Loucy (cell line): ENCODE results near the gene PLXDC1.

Source experiments
- H2AFZ ChIP-seq: fragments of 200-600 bp; sonication (generic); 2 replicates; pipeline ENCODE4 v1.6.0; 2016; ENCODE audit warnings: antibody characterized with exemption, mild to moderate bottlenecking, low read length, moderate library complexity
- H3F3A ChIP-seq: fragments of 200-600 bp; 2 replicates; pipeline ENCODE4 v1.6.0; 2016; ENCODE audit warnings: antibody characterized with exemption, low read depth, mild to moderate bottlenecking
- H3K27me3 ChIP-seq: fragments of 200-600 bp; sonication (generic); 2 replicates; pipeline ENCODE4 v1.6.1; 2014; ENCODE audit warnings: low read length, mild to moderate bottlenecking; ENCODE audit not compliant: insufficient read depth, poor library complexity, severe bottlenecking
- H3K36me3 ChIP-seq: fragments of 200-600 bp; sonication (generic); 2 replicates; pipeline ENCODE4 v1.6.1; 2016; ENCODE audit warnings: low read length; ENCODE audit not compliant: insufficient read depth
- H3K4me1 ChIP-seq: fragments of 200-600 bp; sonication (generic); 2 replicates; pipeline ENCODE4 v1.5.1; 2014; ENCODE audit warnings: low read length, mild to moderate bottlenecking; ENCODE audit not compliant: insufficient read depth, poor library complexity, severe bottlenecking
- H3K4me2 ChIP-seq: fragments of 200-600 bp; sonication (generic); 2 replicates; pipeline ENCODE4 v1.6.0; 2014; ENCODE audit warnings: antibody characterized with exemption, low read length, low read depth, mild to moderate bottlenecking; ENCODE audit not compliant: poor library complexity, severe bottlenecking
- H3K4me3 ChIP-seq: fragments of 200-600 bp; sonication (generic); 2 replicates; pipeline ENCODE4 v1.5.1; 2014; ENCODE audit warnings: low read length, mild to moderate bottlenecking, mixed read lengths; ENCODE audit not compliant: poor library complexity, severe bottlenecking
- H3K79me2 ChIP-seq: fragments of 200-600 bp; sonication (generic); 2 replicates; pipeline ENCODE4 v1.6.1; 2014; ENCODE audit warnings: low read length; ENCODE audit not compliant: insufficient read depth
- H3K9ac ChIP-seq: fragments of 200-600 bp; sonication (generic); 2 replicates; pipeline ENCODE4 v1.6.0; 2014; ENCODE audit warnings: mild to moderate bottlenecking, low read depth, low read length, moderate library complexity; ENCODE audit not compliant: poor library complexity, severe bottlenecking
- H3K9me2 ChIP-seq: fragments of 200-600 bp; sonication (generic); replicated peaks from 2 replicates; pipeline ENCODE4 v1.6.1; 2016; ENCODE audit warnings: low read depth, low read length, mixed read lengths
- H3K9me3 ChIP-seq: fragments of 200-600 bp; sonication (generic); 2 replicates; pipeline ENCODE4 v1.6.1; 2014; ENCODE audit warnings: mild to moderate bottlenecking, antibody characterized with exemption, low read length, low read depth; ENCODE audit not compliant: insufficient read depth
- H4K20me1 ChIP-seq: fragments of 200-600 bp; sonication (generic); 2 replicates; pipeline ENCODE4 v1.6.0; 2014; ENCODE audit warnings: antibody characterized with exemption, low read length, mild to moderate bottlenecking; ENCODE audit not compliant: insufficient read depth, poor library complexity, severe bottlenecking
- EZH2phosphoT487 ChIP-seq: fragments of 200-600 bp; IDR thresholded peaks from 2 replicates; pipeline ENCODE4 v1.6.1; 2018; ENCODE audit warnings: antibody characterized with exemption, mild to moderate bottlenecking, moderate library complexity, borderline replicate concordance
- TF ChIP-seq, protein P1 (sequence below): fragments of 200-600 bp; sonication (generic); conservative IDR thresholded peaks from 2 replicates; pipeline ENCODE4 v1.5.1; 2014; ENCODE audit warnings: mild to moderate bottlenecking, antibody characterized with exemption, low read length

Gene PLXDC1

GRCh38 chr17:39167476-39167875 is 16.0 kb upstream of the PLXDC1 start:
- Histone ChIP-seq H3K4me3 (peak overlapping the region; percentile 64), H3K9ac (peak overlapping the region; percentile 72), H3K4me2 (peak overlapping the region; percentile 84), H3K9me2 (no peaks in the 10 kb centered on the region), H4K20me1 (no peaks in the 10 kb centered on the region), H3K9me3 (no peaks in the 10 kb centered on the region), H3K36me3 (no peaks in the 10 kb centered on the region), H3K4me1 (peaks cover 66% of the 10 kb centered on the region), H3K79me2 (no peaks in the 10 kb centered on the region), H2AFZ (no peak overlapping the region), H3K27me3 (no peaks in the 10 kb centered on the region), H3F3A (peaks cover 15% of the 10 kb centered on the region)
- TF ChIP-seq, protein P1, sequence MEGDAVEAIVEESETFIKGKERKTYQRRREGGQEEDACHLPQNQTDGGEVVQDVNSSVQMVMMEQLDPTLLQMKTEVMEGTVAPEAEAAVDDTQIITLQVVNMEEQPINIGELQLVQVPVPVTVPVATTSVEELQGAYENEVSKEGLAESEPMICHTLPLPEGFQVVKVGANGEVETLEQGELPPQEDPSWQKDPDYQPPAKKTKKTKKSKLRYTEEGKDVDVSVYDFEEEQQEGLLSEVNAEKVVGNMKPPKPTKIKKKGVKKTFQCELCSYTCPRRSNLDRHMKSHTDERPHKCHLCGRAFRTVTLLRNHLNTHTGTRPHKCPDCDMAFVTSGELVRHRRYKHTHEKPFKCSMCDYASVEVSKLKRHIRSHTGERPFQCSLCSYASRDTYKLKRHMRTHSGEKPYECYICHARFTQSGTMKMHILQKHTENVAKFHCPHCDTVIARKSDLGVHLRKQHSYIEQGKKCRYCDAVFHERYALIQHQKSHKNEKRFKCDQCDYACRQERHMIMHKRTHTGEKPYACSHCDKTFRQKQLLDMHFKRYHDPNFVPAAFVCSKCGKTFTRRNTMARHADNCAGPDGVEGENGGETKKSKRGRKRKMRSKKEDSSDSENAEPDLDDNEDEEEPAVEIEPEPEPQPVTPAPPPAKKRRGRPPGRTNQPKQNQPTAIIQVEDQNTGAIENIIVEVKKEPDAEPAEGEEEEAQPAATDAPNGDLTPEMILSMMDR: no peak
- no peak for TF ChIP-seq EZH2phosphoT487

GRCh38 chr17:39166437-39167335 is 15.2 kb upstream of the PLXDC1 start:
- Histone ChIP-seq H2AFZ (no peak overlapping the region), H4K20me1 (no peaks in the 10 kb centered on the region), H3K9ac (peak overlapping the region; percentile 72)

DNA sequence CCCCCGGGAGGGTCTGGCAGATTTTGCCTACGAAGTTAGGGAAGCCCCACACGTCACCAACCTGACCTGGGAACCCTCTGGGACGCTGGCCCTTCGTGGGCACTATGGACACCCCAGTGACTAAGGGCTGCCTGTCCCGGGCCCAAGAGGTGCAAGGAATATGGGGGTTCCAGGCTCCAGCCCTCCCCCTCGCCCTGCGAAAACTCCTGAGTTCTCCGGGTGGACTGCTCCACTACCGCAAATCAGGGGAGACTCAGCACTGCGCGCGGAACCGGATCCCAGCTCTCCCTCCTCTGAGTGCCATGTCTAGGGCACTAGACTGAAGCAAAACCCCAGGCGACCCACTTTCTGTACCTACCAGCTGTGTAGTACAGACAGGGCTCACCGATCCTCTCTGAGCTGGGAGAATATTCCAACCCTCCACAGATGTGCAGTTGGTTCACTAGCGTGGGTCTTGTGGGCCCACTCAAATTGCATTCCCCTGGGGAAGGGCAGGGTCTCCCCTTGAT is 14.5 kb upstream of the PLXDC1 start, which contains the start of gene ARL5C:
ARL5C (minus strand) TSS at position 321 of the 509 bp plus-strand sequence. CDS start 401 bp downstream, outside the sequence.
- H3K4me3 ChIP-seq: peak within 1 kb of the TSS; percentile 64

More at GRCh38 chr17:39166437-39167335, 15.2 kb upstream of the PLXDC1 start:
- H3K27me3 ChIP-seq: no peaks in the 10 kb centered on the region
- no peaks in the 10 kb centered on the region for H3K79me2 ChIP-seq
- H3F3A ChIP-seq: peaks cover 15% of the 10 kb centered on the region
- no peaks in the 10 kb centered on the region for H3K9me3 ChIP-seq
- H3K9me2 ChIP-seq: no peaks in the 10 kb centered on the region
- H3K4me3 ChIP-seq: peak overlapping the region; percentile 64
- H3K4me2 ChIP-seq: peak overlapping the region; percentile 84
- H3K36me3 ChIP-seq: no peaks in the 10 kb centered on the region
- TF ChIP-seq, protein P1: no peak
- no peak for TF ChIP-seq EZH2phosphoT487
- peaks cover 61% of the 10 kb centered on the region for H3K4me1 ChIP-seq

More for the DNA sequence above, 14.5 kb upstream of the PLXDC1 start, which contains the start of gene ARL5C:
- Histone ChIP-seq H3K9me2 (no peaks in the 10 kb centered on the region), H4K20me1 (no peaks in the 10 kb centered on the region), H3K36me3 (no peaks in the 10 kb centered on the region), H3K4me1 (peaks cover 61% of the 10 kb centered on the region), H3K9me3 (no peaks in the 10 kb centered on the region), H3K79me2 (no peaks in the 10 kb centered on the region), H3K27me3 (no peaks in the 10 kb centered on the region), H2AFZ (no peak within 1 kb of the TSS), H3F3A (peaks cover 15% of the 10 kb centered on the region), H3K9ac (peak within 1 kb of the TSS; percentile 72), H3K4me2 (peak within 1 kb of the TSS; percentile 84)
- TF ChIP-seq, protein P1: no peak
- TF ChIP-seq EZH2phosphoT487: no peak
